GM12864 (cell line): Measurements from ENCODE around the gene TTC13.

ENCODE experiments used
- DNase-seq: peaks from one replicate; pipeline ENCODE4 v3.0.0-alpha.2; 2011; ENCODE audit warnings: low read depth
- H3K4me3 ChIP-seq: 2 replicates; pipeline ENCODE4 v1.5.1; 2011; ENCODE audit warnings: mild to moderate bottlenecking, low read depth, low read length, control low read depth
- TF ChIP-seq, protein P1 (sequence below): IDR thresholded peaks from 2 replicates; pipeline ENCODE4 v1.5.1; 2011; ENCODE audit warnings: low read depth, mild to moderate bottlenecking, moderate library complexity, low read length, control low read depth, inconsistent platforms; ENCODE audit errors: missing control alignments

TTC13 gene

DNA sequence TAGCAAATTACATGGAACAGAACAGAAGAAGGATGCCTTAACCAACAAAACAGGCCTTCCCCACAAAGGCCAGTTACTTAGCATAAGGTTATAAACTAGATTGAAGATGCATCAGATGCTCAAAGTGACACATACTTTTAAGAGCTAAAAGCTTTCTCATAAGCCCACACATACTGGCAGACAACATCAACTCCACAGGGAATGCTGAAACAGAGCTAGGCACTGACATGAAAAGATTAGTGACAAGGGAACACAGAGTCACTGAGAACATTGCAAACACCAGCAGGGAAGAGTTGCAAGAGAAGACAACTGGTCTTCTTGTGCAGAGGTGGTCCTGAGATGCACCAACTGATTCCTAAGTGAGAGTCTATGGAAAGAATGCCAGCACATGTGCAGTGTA is 6.9 kb downstream of the TTC13 start:
- TF ChIP-seq, protein P1, sequence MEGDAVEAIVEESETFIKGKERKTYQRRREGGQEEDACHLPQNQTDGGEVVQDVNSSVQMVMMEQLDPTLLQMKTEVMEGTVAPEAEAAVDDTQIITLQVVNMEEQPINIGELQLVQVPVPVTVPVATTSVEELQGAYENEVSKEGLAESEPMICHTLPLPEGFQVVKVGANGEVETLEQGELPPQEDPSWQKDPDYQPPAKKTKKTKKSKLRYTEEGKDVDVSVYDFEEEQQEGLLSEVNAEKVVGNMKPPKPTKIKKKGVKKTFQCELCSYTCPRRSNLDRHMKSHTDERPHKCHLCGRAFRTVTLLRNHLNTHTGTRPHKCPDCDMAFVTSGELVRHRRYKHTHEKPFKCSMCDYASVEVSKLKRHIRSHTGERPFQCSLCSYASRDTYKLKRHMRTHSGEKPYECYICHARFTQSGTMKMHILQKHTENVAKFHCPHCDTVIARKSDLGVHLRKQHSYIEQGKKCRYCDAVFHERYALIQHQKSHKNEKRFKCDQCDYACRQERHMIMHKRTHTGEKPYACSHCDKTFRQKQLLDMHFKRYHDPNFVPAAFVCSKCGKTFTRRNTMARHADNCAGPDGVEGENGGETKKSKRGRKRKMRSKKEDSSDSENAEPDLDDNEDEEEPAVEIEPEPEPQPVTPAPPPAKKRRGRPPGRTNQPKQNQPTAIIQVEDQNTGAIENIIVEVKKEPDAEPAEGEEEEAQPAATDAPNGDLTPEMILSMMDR, result no peak
- DNase-seq, result no peak

DNA sequence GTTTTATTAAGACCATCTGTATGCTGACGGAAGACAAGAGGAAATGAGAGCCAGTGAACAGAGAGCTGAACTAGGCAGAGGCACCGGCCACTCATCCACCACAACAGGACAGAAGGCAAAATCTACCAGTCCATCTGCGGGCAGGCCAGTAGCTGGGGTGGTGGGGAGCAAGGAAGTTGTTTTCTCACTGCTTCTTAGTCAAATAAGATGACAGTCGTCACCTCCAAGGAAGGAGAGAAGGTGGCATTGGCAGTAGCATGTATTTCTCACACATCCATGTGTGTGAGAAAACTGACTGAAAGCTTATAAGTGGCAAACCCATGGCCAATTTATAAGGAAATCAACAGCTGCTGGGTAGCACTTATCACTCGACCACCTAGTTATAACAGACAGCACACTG is 8.2 kb downstream of the TTC13 start:
- TF ChIP-seq, protein P1, result no peak
- no peak for DNase-seq

More for the DNA sequence above, 6.9 kb downstream of the TTC13 start:
- H3K4me3 ChIP-seq, result no peak overlapping the region

DNA sequence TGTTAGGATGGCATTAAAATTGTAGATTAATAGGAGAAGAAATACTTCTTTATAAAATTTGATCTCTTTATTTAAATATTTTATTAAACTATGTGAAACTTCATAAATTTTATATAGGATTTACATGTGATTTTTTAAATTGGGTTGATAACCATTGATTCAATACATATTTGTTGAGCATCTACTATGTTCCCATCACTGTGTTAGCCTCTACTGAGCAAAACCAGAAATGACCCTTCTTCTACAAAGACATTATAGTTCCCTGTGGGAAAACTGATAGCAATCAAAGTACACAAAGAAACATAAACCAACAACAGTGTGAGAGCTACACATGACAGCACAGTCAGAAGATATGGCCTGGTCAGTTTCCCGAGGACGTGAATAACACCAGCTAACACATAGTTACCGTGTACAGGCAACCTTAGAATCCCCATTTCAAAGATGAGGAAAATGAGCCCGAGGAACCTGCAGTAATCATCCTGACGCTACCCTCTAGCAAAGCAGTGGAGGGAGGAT is 12.2 kb downstream of the TTC13 start:
- DNase-seq, result no peak
- TF ChIP-seq, protein P1, result no peak
- no peak overlapping the region for H3K4me3 ChIP-seq

More for the DNA sequence above, 8.2 kb downstream of the TTC13 start:
- no peak overlapping the region for H3K4me3 ChIP-seq

DNA sequence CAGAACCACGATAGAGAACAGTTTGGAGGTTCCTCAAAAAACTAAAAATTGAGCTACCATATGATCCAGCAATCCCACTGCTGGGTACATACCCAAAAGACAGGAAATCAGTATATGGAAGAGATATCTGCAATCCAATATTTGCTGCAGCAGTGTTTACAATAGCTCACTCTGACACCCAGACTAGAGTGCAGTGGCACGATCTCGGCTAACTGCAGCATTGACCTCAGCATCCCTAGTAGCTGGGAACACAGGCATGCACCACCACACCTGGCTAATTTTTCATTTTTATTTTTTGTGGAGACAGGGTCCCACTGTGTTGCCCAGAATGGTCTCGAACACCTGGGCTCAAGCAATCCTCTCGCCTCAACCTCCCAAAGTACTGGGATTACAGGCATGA is 13.1 kb downstream of the TTC13 start:
- TF ChIP-seq, protein P1, result no peak
- no peak for DNase-seq
- H3K4me3 ChIP-seq, result no peak overlapping the region

DNA sequence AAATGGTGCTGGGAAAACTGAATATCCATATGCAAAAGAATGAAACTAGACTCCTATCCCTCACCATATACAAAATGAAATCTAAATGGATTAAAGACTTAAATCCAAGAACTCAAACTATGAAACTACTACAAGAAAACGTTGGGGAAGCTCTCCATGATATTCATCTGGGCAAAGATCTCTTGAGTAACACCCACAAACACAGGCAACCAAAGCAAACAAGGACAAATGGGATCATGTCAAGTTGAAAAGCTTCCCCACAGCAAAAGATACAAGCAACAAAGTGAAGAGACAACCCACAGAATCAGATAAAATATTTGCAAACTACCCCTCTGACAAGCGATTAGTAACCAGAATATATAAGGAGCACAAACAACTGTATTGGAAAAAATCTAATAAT is 13.8 kb downstream of the TTC13 start:
- no peak overlapping the region for H3K4me3 ChIP-seq
- no peak for DNase-seq
- TF ChIP-seq, protein P1, result no peak

DNA sequence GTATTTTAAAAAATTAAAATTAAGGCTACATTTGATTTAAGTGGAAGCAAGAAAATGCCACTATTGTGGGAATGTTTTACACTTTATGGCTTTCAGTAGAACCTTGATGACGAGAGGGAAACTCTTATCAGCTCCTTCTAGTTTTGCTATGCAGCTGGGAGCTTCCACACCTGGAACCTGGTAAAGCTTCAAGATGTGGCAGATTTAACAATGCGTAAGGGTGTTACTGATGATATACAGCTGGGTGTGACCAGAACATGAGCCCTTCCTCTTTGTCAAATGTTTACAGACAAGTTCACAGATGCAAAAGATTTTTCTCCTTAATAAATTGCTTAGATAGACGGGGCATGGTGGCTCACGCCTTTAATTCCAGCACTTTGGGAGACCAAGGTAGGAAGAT is 20.3 kb downstream of the TTC13 start:
- TF ChIP-seq, protein P1, result no peak
- DNase-seq, result no peak
- no peak overlapping the region for H3K4me3 ChIP-seq

DNA sequence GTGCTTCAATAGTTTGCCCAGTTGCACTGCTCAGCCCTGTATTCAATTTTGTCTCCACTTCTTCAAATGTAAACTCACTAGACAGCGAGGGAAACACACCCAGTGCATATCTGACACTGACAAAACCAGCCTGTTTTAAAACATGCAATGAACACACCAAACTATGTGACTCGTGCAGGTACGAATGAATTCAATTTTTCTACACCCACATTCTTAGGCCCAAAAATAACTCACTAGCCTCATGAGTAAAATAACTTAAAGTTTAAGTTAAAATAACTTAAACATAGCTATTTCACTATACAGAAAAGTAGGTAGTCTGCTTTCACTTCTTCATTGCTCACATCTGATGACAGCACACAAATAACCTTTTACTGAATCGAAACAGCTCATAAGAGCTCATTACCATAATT is 21.1 kb downstream of the TTC13 start:
- no peak overlapping the region; the same call in 1 of the 2 replicates for H3K4me3 ChIP-seq
- TF ChIP-seq, protein P1, result no peak
- peak; percentile 29 for DNase-seq
